Measurements from ENCODE around the gene SRRD. TPM values are rescaled to one million over a fixed set of nuclear protein-coding genes. Genes with fewer than 3 reads are reported as not detected.

SRRD gene
- total RNA-seq, 5 donors from 2014 or later (not counting 1 experiment from before 2014, with no cell fraction given) = 17.4 to 23.3 (median 21.8) TPM

DNA sequence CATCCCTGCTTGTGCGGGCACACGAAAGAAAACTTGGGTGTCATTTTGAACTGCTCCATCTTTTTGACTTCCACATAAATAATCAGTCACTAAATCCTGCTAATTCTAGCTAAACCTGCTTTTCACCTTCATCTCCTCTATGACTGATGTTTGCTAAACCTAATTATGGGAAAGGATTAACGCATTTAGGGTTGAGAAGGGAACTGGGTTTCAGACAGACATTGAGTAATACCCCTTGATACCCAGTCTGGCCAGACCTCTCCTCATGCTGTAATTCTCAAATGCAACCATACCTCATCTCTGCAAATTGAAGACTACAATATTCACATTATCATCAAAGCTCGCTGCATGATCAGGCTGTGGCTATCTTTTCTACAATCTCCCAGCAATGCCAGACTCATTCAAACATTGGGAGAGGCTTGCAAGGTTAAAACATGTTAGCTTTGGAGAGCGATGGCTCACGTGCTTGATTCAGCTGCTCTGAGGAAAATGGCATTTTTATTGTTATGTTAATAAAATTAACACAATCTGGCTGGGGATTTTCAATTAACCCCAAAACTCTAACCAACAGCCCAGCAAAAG, 2.5 kb upstream of the SRRD start:
- no peak for ATAC-seq (replicated peaks in 1 of 4)
- H3K27ac Mint-ChIP-seq = peak overlapping the region; percentile 17 to 50
- H3K4me3 Mint-ChIP-seq = peak overlapping the region; percentile 37 to 90 (median 89)
- Histone ChIP-seq H3K27ac (ENCODE audit: low read length) (no peak overlapping the region), H3K4me3 (ENCODE audit: control insufficient read depth in 1 of 2, extremely low read depth in 1 of 2, low read length in 1 of 2) (no peak overlapping the region), H3K27me3 (replicated peaks in 1 of 2; ENCODE audit: control insufficient read depth in 2 of 2, extremely low read depth in 1 of 2, insufficient read depth in 2 of 2, low read length in 1 of 2) (no peaks in the 10 kb centered on the region), H3K4me1 (ENCODE audit: control insufficient read depth in 1 of 2, extremely low read depth in 1 of 2, insufficient read depth in 2 of 2, low read length in 2 of 2) (peaks cover 27 to 47% of the 10 kb centered on the region in 2 experiments), H3K36me3 (ENCODE audit: control insufficient read depth in 2 of 2, extremely low read depth in 1 of 2, insufficient read depth in 1 of 2, low read length in 1 of 2) (peaks cover 0 to 22% of the 10 kb centered on the region in 2 donors), H3K9me3 (no peaks in the 10 kb centered on the region)
- H3K27me3 Mint-ChIP-seq = no peaks in the 10 kb centered on the region
- DNase-seq = no peak
- ChIA-PET POLR2A (no interaction called here), CTCF (no interaction called here)
- H3K9me3 Mint-ChIP-seq = no peaks in the 10 kb centered on the region
- H3K36me3 Mint-ChIP-seq = peaks cover 37% of the 10 kb centered on the region
- 83% methylated on average over 1 of the region's 6 CpGs for WGBS (ENCODE audit: insufficient coverage)
- H3K4me1 Mint-ChIP-seq = peaks cover 84 to 87% (median 85%) of the 10 kb centered on the region in 3 donors

DNA sequence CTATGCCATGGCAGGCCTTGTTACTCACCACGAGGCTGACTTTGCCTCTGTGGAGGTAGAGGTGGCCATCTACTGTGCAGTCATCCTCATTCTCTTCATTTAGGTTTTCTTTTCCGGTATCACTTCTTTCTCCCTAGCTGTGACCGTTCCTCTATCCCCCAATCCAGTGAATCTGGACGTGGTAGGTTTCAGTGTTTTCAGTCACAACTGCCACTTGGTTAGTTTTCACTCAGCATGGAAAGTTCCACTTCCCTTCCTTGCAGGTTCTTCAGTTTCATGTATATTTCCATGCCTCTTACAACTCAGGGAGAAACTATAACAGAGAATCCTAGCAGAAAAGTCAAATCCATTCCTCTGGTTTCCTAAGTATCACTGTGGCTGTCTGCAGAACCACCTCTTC, 2.0 kb upstream of the SRRD start:
- H3K36me3 Mint-ChIP-seq = peaks cover 36% of the 10 kb centered on the region

DNA sequence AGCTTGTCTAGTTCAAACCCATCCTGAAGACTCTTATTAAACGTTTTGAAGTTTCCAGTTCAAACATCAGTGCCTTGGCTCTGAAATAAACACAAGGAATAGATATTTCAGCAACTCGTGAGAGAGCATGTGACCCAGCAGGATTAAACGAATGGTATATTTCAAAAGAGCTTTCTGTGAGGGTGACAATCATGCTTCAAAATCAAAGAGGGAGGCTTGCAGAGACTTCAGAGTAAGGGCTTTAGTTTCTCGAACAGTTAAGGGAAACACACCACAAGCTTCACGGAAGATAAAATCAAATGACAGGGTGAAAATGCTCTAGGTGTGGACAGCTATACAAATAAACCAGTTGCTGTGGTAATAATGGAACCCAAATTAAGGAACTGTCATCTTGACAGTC, 1.5 kb upstream of the SRRD start:
- Mint-ChIP-seq H3K4me1 (peaks cover 82 to 85% (median 82%) of the 10 kb centered on the region in 3 donors), H3K27ac (peak overlapping the region; percentile 89 to 95), H3K27me3 (no peaks in the 10 kb centered on the region), H3K4me3 (peak overlapping the region; percentile 89 to 90 (median 89)), H3K36me3 (peaks cover 31% of the 10 kb centered on the region), H3K9me3 (no peaks in the 10 kb centered on the region)
- WGBS (ENCODE audit: insufficient coverage) = no CpG with 5 or more reads among the region's 5 CpGs
- DNase-seq (no peak), ATAC-seq (replicated peaks in 1 of 4) (no peak)
- Histone ChIP-seq H3K4me1 (ENCODE audit: control insufficient read depth in 1 of 2, extremely low read depth in 1 of 2, insufficient read depth in 2 of 2, low read length in 2 of 2) (peaks cover 27 to 47% of the 10 kb centered on the region in 2 experiments), H3K36me3 (ENCODE audit: control insufficient read depth in 2 of 2, extremely low read depth in 1 of 2, insufficient read depth in 1 of 2, low read length in 1 of 2) (peaks cover 0 to 13% of the 10 kb centered on the region in 2 donors), H3K27ac (ENCODE audit: low read length) (no peak overlapping the region), H3K4me3 (ENCODE audit: control insufficient read depth in 1 of 2, extremely low read depth in 1 of 2, low read length in 1 of 2) (no peak overlapping the region), H3K9me3 (no peaks in the 10 kb centered on the region), H3K27me3 (replicated peaks in 1 of 2; ENCODE audit: control insufficient read depth in 2 of 2, extremely low read depth in 1 of 2, insufficient read depth in 2 of 2, low read length in 1 of 2) (no peaks in the 10 kb centered on the region)
- CTCF ChIA-PET = interaction anchor here in 1 of 2 donors (0.6 kb wide), 1 partner anchor 75 kb away, joined by 4 read pairs; no protein-coding TSS in a partner anchor
- POLR2A ChIA-PET = interaction anchor here in 1 of 2 donors (0.6 kb wide), 1 partner anchor 15 kb away, joined by 10 read pairs; no protein-coding TSS in a partner anchor

More for the DNA sequence above, 2.0 kb upstream of the SRRD start:
- no peaks in the 10 kb centered on the region for H3K27me3 Mint-ChIP-seq
- DNase-seq = no peak
- H3K4me3 Mint-ChIP-seq = peak overlapping the region; percentile 89 to 90 (median 89)
- Histone ChIP-seq H3K9me3 (no peaks in the 10 kb centered on the region), H3K4me1 (ENCODE audit: control insufficient read depth in 1 of 2, extremely low read depth in 1 of 2, insufficient read depth in 2 of 2, low read length in 2 of 2) (peaks cover 27 to 47% of the 10 kb centered on the region in 2 experiments), H3K4me3 (ENCODE audit: control insufficient read depth in 1 of 2, extremely low read depth in 1 of 2, low read length in 1 of 2) (no peak overlapping the region), H3K27me3 (replicated peaks in 1 of 2; ENCODE audit: control insufficient read depth in 2 of 2, extremely low read depth in 1 of 2, insufficient read depth in 2 of 2, low read length in 1 of 2) (no peaks in the 10 kb centered on the region), H3K36me3 (ENCODE audit: control insufficient read depth in 2 of 2, extremely low read depth in 1 of 2, insufficient read depth in 1 of 2, low read length in 1 of 2) (peaks cover 0 to 17% of the 10 kb centered on the region in 2 donors), H3K27ac (ENCODE audit: low read length) (no peak overlapping the region)
- ATAC-seq (replicated peaks in 1 of 4) = no peak
- H3K27ac Mint-ChIP-seq = peak overlapping the region; percentile 77 to 89
- no peaks in the 10 kb centered on the region for H3K9me3 Mint-ChIP-seq
- ChIA-PET POLR2A (no interaction called here), CTCF (no interaction called here)
- WGBS (ENCODE audit: insufficient coverage) = 50% methylated on average over 2 of the region's 4 CpGs
- H3K4me1 Mint-ChIP-seq = peaks cover 85 to 87% (median 85%) of the 10 kb centered on the region in 3 donors

DNA sequence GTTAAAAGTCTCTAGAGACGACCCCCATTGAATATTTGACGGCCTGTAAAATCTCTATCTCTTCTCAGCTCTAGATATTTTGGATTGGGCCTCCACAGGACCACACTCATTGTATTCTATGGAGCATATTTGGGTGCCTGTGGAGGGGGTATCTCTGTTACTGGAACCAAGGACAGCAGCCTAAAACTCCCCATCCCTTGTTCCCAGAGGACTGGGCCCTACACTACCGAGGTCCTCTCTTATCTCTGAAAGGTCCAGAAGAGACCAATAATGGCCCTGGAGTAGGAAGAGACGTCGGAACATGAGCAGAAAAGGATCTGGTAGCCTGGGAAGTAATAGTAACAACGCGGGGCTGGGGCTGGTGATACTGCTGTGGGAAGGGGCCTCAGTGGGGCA, 636 bp upstream of the SRRD start:
- peaks cover 0 to 13% of the 10 kb centered on the region in 2 donors for H3K36me3 ChIP-seq (ENCODE audit: control insufficient read depth in 2 of 2, extremely low read depth in 1 of 2, insufficient read depth in 1 of 2, low read length in 1 of 2)
- peaks cover 27 to 47% of the 10 kb centered on the region in 2 experiments for H3K4me1 ChIP-seq (ENCODE audit: control insufficient read depth in 1 of 2, extremely low read depth in 1 of 2, insufficient read depth in 2 of 2, low read length in 2 of 2)

GRCh38 chr22:26484360-26484706, 656 bp downstream of the SRRD start:
- H3K4me3 ChIP-seq (ENCODE audit: control insufficient read depth in 1 of 2, extremely low read depth in 1 of 2, low read length in 1 of 2) = peak overlapping the region; percentile 79 to 93
- H3K9me3 Mint-ChIP-seq = no peaks in the 10 kb centered on the region
- H3K4me1 ChIP-seq (ENCODE audit: control insufficient read depth in 1 of 2, extremely low read depth in 1 of 2, insufficient read depth in 2 of 2, low read length in 2 of 2) = peaks cover 22 to 40% of the 10 kb centered on the region in 2 experiments
- WGBS (ENCODE audit: insufficient coverage) = no CpG with 5 or more reads among the region's 6 CpGs
- peak overlapping the region; percentile 77 for H3K27ac ChIP-seq (ENCODE audit: low read length)
- ChIA-PET POLR2A (interaction anchor here (1.3 to 1.5 kb wide), 3 partner anchors 12 to 189 kb away, joined by 3 to 5 read pairs (median 4); no protein-coding TSS in a partner anchor), CTCF (interaction anchor here (0.7 to 2.6 kb wide), 7 partner anchors 16 to 1435 kb away, joined by 3 to 15 read pairs (median 5); partner anchors contain the start of gene PITPNB (in 1 of the 2))
- peaks cover 0 to 26% of the 10 kb centered on the region in 2 donors for H3K36me3 ChIP-seq (ENCODE audit: control insufficient read depth in 2 of 2, extremely low read depth in 1 of 2, insufficient read depth in 1 of 2, low read length in 1 of 2)
- peak in 11 of 35 experiments; percentile 6 to 63 (median 16) for DNase-seq
- H3K4me3 Mint-ChIP-seq = peak overlapping the region; percentile 89 to 90 (median 89)
- no peaks in the 10 kb centered on the region for H3K9me3 ChIP-seq
- H3K27me3 Mint-ChIP-seq = no peaks in the 10 kb centered on the region
- no peak for ATAC-seq (replicated peaks in 1 of 4)
- H3K27me3 ChIP-seq (replicated peaks in 1 of 2; ENCODE audit: control insufficient read depth in 2 of 2, extremely low read depth in 1 of 2, insufficient read depth in 2 of 2, low read length in 1 of 2) = no peaks in the 10 kb centered on the region
- H3K36me3 Mint-ChIP-seq = peaks cover 26% of the 10 kb centered on the region
- H3K4me1 Mint-ChIP-seq = peaks cover 65 to 69% (median 69%) of the 10 kb centered on the region in 3 donors
- peak overlapping the region; percentile 93 to 95 for H3K27ac Mint-ChIP-seq

More for the DNA sequence above, 636 bp upstream of the SRRD start:
- H3K4me3 ChIP-seq (ENCODE audit: control insufficient read depth in 1 of 2, extremely low read depth in 1 of 2, low read length in 1 of 2) = peak overlapping the region; percentile 83 to 93
- 0% methylated on average over 5 of the region's 7 CpGs for WGBS (ENCODE audit: insufficient coverage)
- CTCF ChIA-PET = interaction anchor here (0.8 to 2.6 kb wide), 7 partner anchors 18 to 191 kb away, joined by 3 to 15 read pairs (median 5); partner anchors contain the start of gene TFIP11 (in 1 of the 2)
- Mint-ChIP-seq H3K36me3 (peaks cover 26% of the 10 kb centered on the region), H3K27me3 (no peaks in the 10 kb centered on the region), H3K9me3 (no peaks in the 10 kb centered on the region), H3K27ac (peak overlapping the region; percentile 89 to 95), H3K4me1 (peaks cover 73 to 76% (median 75%) of the 10 kb centered on the region in 3 donors), H3K4me3 (peak overlapping the region; percentile 89 to 90 (median 89))
- ATAC-seq (replicated peaks in 1 of 4) (no peak), DNase-seq (no peak)
- POLR2A ChIA-PET = interaction anchor here (0.6 to 1.7 kb wide), 6 partner anchors 13 to 190 kb away, joined by 3 to 8 read pairs (median 4); no protein-coding TSS in a partner anchor
- H3K9me3 ChIP-seq = no peaks in the 10 kb centered on the region
- no peaks in the 10 kb centered on the region for H3K27me3 ChIP-seq (replicated peaks in 1 of 2; ENCODE audit: control insufficient read depth in 2 of 2, extremely low read depth in 1 of 2, insufficient read depth in 2 of 2, low read length in 1 of 2)
- H3K27ac ChIP-seq (ENCODE audit: low read length) = peak overlapping the region; percentile 93

- H3K36me3 ChIP-seq (ENCODE audit: control insufficient read depth in 2 of 2, extremely low read depth in 1 of 2, insufficient read depth in 1 of 2, low read length in 1 of 2) = peaks cover 0 to 33% of the 10 kb centered on the region in 2 donors
- peak overlapping the region; percentile 77 for H3K27ac ChIP-seq (ENCODE audit: low read length)
- Mint-ChIP-seq H3K4me3 (peak overlapping the region; percentile 54 to 90 (median 59)), H3K36me3 (peaks cover 27% of the 10 kb centered on the region), H3K27me3 (no peaks in the 10 kb centered on the region), H3K9me3 (no peaks in the 10 kb centered on the region), H3K4me1 (peaks cover 58 to 63% (median 62%) of the 10 kb centered on the region in 3 donors), H3K27ac (peak overlapping the region; percentile 12 to 56)
- no peaks in the 10 kb centered on the region for H3K27me3 ChIP-seq (replicated peaks in 1 of 2; ENCODE audit: control insufficient read depth in 2 of 2, extremely low read depth in 1 of 2, insufficient read depth in 2 of 2, low read length in 1 of 2)
- H3K9me3 ChIP-seq = no peaks in the 10 kb centered on the region
- CTCF ChIA-PET = interaction anchor here in 1 of 2 donors (1.9 to 2.6 kb wide), 3 partner anchors 18 to 189 kb away, joined by 5 to 15 read pairs (median 10); no protein-coding TSS in a partner anchor
- no peak for DNase-seq
- peaks cover 17 to 35% of the 10 kb centered on the region in 2 experiments for H3K4me1 ChIP-seq (ENCODE audit: control insufficient read depth in 1 of 2, extremely low read depth in 1 of 2, insufficient read depth in 2 of 2, low read length in 2 of 2)
- 88% methylated on average over 6 of the region's 7 CpGs for WGBS (ENCODE audit: insufficient coverage)
- H3K4me3 ChIP-seq (ENCODE audit: control insufficient read depth in 1 of 2, extremely low read depth in 1 of 2, low read length in 1 of 2) = no peak overlapping the region
- ATAC-seq (replicated peaks in 1 of 4) = no peak
- POLR2A ChIA-PET = interaction anchor here in 1 of 2 donors (1.3 kb wide), 1 partner anchor 18 kb away, joined by 3 read pairs; no protein-coding TSS in a partner anchor
Measured at GRCh38 chr22:26485013-26485412, 1.3 kb downstream of the SRRD start.

Data from T-cell (primary cell).